K562 (cell line): Measurements from ENCODE around the gene STXBP4. TPM values are rescaled to one million over a fixed set of nuclear protein-coding genes. Genes with fewer than 3 reads are reported as not detected.
A peak's percentile ranks its signal among the peaks of the same experiment; 100 is the strongest.

Source experiments
- CHD7 ChIP-seq: fragments of 200-600 bp; sonication (generic); IDR thresholded peaks from one replicate; pipeline ENCODE4 v1.6.1; 2012; ENCODE audit warnings: mild to moderate bottlenecking, low read depth, low read length, inconsistent platforms
- EZH2 ChIP-seq: IDR thresholded peaks from 2 replicates; pipeline ENCODE4 v1.6.1; 2012; ENCODE audit warnings: low read depth, mild to moderate bottlenecking, inconsistent platforms, low read length, borderline replicate concordance
- HNRNPK ChIP-seq: fragments of 200-400 bp; formaldehyde crosslinking; IDR thresholded peaks from one replicate; pipeline ENCODE4 v1.6.1; 2018; ENCODE audit warnings: mild to moderate bottlenecking, low read depth, low read length; ENCODE audit not compliant: poor library complexity, severe bottlenecking
- MCM3 ChIP-seq: fragments of 450-650 bp; IDR thresholded peaks from 2 replicates; pipeline ENCODE4 v1.6.1; 2016
- POLR2AphosphoS2 ChIP-seq: IDR thresholded peaks from 2 replicates; pipeline ENCODE4 v1.6.1; 2012; ENCODE audit warnings: low read length, improper control_type of control experiment
- SETDB1 ChIP-seq: IDR thresholded peaks from one replicate; pipeline ENCODE4 v1.6.1; 2012; ENCODE audit warnings: low read length, control low read depth, inconsistent platforms
- SP2 ChIP-seq: IDR thresholded peaks from 2 replicates; pipeline ENCODE4 v1.6.1; 2011; ENCODE audit warnings: mild to moderate bottlenecking, low read depth, low read length, moderate library complexity; ENCODE audit not compliant: poor library complexity, severe bottlenecking; ENCODE audit errors: extremely low read depth
- TARDBP ChIP-seq: fragments of 450-650 bp; IDR thresholded peaks from 2 replicates; pipeline ENCODE4 v1.6.1; 2016
- TEAD4 ChIP-seq, 2 experiments: sonication (generic) in 1 of 2; formaldehyde crosslinking in 1 of 2; IDR thresholded peaks; 2 replicates each; pipeline versions ENCODE4 v1.6.1 to v1.8.0; 2012 to 2022; ENCODE audit warnings: borderline replicate concordance in 1 of 2, inconsistent platforms in 1 of 2, low read length in 1 of 2, mild to moderate bottlenecking in 1 of 2, missing genetic modification reagents in 1 of 2
- THRAP3 ChIP-seq: fragments of 450-650 bp; IDR thresholded peaks from 2 replicates; pipeline ENCODE4 v1.6.1; 2016; ENCODE audit warnings: mild to moderate bottlenecking, inconsistent platforms, borderline replicate concordance
- ZBTB26 ChIP-seq: fragments of 450-650 bp; formaldehyde crosslinking; IDR thresholded peaks from 2 replicates; pipeline ENCODE4 v1.4.0; 2022; ENCODE audit warnings: missing genetic modification characterization
- ZNF239 ChIP-seq: fragments of 250-450 bp; sonication (Bioruptor Pico); IDR thresholded peaks from 2 replicates; pipeline ENCODE4 v1.4.0; 2020; ENCODE audit warnings: mild to moderate bottlenecking
- ZNF707 ChIP-seq: fragments of 250-450 bp; sonication (Bioruptor Pico); conservative IDR thresholded peaks from 2 replicates; pipeline ENCODE4 v1.8.0; 2022; ENCODE audit warnings: inconsistent platforms, mild to moderate bottlenecking, moderate library complexity
- polyA plus RNA-seq, 8 experiments: library from polyadenylated mRNA; depleted of rRNA in 4 of 8; stranded (reverse) in 5 of 8; unstranded in 3 of 8; fragments of >200 nt; fragmentation: Nextera tagmentation in 2 of 8; fragmentation: Illumina TruSeq in 1 of 8; extraction: Ambion mirVana in 2 of 8; extraction: Trizol in 1 of 8; gene quantifications; 2 replicates each; pipeline versions ENCODE4 v1.2.1 to v1.2.3, GENCODE V29; 2011 to 2014; ENCODE audit warnings: inconsistent platforms in 1 of 8, missing spikeins in 1 of 8
- total RNA-seq, 7 experiments: library from RNA; depleted of rRNA in 6 of 7; stranded (reverse); fragments of >200 nt in 6 of 7; fragmentation: Illumina TruSeq in 2 of 7; extraction: Trizol in 2 of 7; gene quantifications; 2 replicates each; pipeline versions ENCODE4 v1.2.1 to v1.2.3, GENCODE V29; 2011 to 2021; ENCODE audit warnings: low replicate concordance in 1 of 7
- TF ChIP-seq, protein P1 (sequence below): sonication (generic); IDR thresholded peaks from 2 replicates; pipeline ENCODE4 v1.6.1; 2016

STXBP4 gene
- total and polyA plus RNA-seq, 9 of the 15 experiments (the other 6 are each of a cell fraction or from before 2014, with no cell fraction given) = 11.6 to 23.2 (median 18.5) TPM

DNA sequence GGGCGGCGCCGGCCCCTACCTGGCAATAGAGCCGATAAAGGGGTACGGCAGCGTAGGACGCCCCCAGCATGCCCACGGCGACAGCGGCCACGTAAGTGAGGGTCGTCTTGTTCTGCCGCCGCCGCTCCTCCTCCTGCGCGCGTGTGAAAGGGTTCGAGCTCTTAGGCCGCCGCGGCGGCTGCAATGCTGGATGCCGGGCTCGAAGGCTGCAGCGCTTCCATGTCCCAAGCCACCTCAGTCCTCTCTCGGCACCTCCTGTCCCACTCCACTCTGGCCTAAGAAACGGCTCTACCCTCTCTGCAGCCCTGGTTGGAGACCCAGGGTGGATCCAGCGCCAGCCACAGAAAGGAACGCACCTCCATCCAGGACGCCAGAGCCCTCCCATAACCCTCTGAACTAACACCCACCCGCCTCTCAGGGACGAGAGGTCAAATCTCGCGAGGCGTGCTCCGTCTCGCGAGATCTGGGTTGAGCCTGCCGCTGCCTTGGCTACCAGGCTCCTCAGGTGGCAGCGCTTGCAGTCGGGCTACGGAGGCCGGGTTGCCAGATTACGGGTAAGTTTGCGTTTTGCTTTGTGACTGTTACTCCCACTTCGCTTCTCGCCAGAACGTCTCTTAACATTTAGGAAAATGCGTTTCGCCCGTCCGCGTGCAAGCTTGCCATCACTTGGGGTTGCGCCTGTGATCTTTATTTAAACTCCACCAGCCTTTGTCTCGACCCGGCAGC, at the start of gene STXBP4, which contains the start of gene COX11 (continued):
- TF ChIP-seq CHD7 (no peak), MCM3 (no peak), SP2 (no peak), HNRNPK (no peak), ZNF707 (CRISPR knock-in tag) (no peak), THRAP3 (no peak), TEAD4 (IDR thresholded peaks at IDR 0.05; ENCODE audit: low read length) (no peak), TEAD4 (CRISPR knock-in tag; IDR thresholded peaks at IDR 0.05; ENCODE audit: borderline replicate concordance) (no peak), POLR2AphosphoS2 (no peak), ZNF239 (CRISPR knock-in tag) (no peak), ZBTB26 (CRISPR knock-in tag) (no peak), TARDBP (no peak), EZH2 (no peak), SETDB1 (no peak)
- TF ChIP-seq, protein P1, sequence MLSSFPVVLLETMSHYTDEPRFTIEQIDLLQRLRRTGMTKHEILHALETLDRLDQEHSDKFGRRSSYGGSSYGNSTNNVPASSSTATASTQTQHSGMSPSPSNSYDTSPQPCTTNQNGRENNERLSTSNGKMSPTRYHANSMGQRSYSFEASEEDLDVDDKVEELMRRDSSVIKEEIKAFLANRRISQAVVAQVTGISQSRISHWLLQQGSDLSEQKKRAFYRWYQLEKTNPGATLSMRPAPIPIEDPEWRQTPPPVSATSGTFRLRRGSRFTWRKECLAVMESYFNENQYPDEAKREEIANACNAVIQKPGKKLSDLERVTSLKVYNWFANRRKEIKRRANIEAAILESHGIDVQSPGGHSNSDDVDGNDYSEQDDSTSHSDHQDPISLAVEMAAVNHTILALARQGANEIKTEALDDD = peak; percentile 90
